HG03460 (cell line): ENCODE measurements around the gene COPS4.

ENCODE experiments used
- ATAC-seq: cut with Tn5 transposase; IDR thresholded peaks from one replicate; pipeline ENCODE4 v1.9.1; 2021; ENCODE audit not compliant: unreplicated experiment

Gene COPS4

DNA sequence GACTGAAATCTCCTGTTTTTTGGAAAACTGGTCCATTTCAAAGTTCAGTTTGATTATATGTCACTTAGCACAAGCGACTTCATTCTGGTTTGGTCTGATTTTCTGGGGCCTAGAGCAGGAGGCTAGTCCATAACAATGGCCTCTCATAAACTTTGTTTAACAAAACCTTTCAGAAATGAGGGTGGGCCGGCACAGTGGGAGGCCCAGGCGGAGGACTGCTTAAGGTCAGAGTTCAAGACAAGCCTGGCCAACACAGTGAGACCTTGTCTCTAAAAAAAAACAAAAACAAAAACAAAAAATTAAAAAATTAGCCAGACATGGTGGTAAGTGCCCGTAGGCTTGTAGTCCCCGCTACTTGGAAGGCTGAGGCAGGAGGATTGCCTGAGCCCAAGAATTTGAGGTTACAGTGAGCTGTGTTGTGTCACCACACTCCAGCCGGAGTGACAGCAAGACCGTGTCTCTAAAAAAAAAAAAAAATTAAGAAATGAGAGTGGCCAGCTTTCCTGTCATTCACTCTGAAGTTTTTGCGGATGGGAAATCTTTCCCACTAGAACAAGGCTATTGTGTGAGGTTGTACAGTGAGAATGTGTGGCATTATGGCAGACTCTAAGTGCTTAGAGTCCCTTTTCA, 80.8 kb downstream of the COPS4 start:
- no peak for ATAC-seq

DNA sequence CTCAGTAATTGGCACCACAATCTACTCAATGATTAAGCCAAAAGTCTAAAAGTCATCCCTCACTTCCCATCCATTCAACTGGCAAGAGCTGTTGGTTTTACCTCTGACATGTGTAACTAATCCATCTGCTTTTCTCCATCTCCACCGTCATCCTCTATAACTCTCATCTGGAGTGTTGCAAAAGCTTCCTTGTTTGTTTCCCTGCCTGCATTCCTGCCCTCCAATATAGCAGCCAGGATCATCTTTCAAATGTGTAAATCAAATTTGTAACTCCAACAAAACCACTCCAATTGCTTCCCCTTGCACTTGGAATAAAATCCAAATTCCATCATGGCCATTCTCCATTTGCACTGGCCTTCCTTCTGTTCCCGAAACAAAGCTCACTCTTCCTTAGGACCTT, 83.9 kb downstream of the COPS4 start:
- ATAC-seq, result no peak

DNA sequence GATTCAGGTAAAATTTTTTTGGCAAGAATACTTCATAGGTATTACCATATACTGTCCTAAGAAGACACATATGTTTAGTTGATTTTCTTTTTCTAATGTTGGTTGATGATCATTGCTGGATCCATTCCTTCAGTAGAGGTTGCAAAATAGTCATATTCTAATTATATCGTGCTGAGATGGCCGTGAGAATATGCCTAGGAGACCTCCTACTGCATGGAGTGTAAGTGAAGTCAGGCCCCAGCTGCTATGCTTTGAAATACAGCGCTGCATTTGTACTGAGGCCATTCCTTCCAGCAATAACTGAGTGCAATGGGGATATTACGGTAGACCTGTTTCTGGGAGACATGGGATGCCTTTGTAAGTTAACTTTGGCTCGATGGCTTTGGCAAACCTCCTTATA, 86.3 kb downstream of the COPS4 start:
- ATAC-seq, result no peak

DNA sequence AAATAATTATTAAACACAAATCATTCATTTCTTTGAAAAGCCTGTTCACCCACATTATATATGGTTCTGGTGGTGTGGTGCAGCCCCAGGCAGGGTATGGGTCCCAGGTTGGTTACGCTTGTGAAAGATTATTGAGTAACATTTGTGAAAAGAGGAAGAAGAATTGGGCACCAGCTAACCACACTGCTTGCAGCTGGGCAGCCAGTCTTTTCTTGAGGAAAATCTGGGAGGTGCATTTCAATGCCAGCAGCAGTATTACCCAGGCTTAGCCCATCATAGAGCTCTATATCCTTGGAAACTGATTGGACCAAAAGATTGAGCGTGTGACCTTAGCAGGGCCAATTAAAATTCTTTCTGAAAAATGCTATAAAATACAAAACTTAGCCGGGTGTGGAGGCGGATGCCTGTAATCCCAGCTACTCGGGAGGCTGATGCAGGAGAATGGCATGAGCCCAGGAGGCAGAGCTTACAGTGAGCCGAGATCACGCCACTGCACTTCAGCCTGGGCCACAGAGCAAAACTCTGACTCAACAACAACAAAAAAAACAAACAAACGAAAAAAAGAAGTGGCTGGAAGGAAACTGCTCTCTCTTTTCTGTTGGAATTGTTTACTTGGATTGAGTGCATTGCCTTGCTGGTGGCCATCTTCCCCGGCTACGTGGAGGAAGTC, 89.3 kb downstream of the COPS4 start:
- ATAC-seq, result peak; percentile 76
